GM19438 (cell line): ENCODE results near the gene SLC8A1.
A peak's percentile ranks its signal among the peaks of the same experiment; 100 is the strongest.

Source experiments
- ATAC-seq: cut with Tn5 transposase; IDR thresholded peaks from one replicate; pipeline ENCODE4 v1.9.1; 2021; ENCODE audit warnings: low read depth; ENCODE audit not compliant: unreplicated experiment

The SLC8A1 gene

DNA sequence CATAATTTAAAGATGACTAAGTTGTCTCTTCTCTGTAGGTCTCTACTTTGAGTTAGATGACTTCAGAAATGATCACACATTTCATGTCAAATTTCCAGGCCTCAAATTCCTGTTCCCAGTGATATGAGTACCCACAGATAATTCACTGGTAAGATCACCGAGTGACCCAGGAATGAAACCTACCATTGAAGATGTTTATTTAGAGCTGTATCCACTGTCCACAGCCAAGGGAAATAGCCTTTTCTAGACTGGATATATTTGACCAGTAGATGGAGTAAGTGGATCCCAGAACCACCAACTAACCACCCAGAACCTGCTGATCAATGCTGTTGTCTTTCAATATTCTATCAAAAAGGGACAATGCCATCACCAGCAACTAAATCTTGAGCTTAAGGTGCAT lies 238.8 kb downstream of the SLC8A1 start:
- no peak for ATAC-seq

DNA sequence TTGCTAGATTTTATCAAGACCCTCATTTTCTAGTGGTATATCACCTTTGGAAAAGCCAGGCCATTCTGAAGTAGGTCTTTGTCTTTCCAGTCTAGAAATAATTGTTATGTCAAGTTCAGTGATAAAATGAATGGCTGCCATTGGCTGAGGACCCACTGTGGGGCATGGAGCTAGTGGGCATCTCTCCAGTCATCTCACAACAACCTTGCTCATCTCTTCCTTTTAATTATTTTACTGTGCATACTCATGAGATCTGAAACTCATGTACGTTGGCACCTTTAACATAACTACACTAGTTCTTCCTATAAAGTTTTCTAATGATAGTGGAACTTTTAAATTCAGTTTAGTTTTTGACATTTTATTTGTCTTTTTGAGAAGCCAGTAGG lies 240.9 kb downstream of the SLC8A1 start:
- ATAC-seq: no peak

DNA sequence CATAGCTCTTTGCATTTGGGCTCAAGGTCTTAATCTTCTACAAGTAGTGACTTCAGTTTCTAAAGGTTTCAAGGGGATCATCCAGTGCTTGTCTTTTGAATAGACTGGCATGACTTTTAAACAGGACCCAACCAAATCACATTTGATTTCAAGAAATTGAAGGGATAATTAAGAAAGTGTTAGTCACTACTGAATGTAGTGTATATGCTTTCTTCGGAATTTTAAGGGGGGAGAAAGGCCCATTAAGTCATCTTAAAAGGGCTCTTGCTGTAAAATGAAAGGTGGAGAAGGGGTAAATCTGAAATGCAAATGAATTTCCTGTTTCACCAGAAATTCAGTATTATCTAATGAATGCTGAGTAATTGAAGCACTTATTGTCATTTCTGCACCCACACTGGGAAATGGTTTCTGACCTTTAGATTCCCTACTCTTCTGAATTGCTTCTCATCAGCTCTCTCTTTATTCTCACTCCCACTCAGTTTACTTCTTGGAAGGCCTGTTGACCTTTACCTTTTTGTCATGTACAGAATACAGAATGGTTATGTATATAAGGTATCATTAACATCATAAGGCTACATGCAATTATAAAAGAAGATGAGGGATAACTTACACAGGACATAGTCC lies 241.4 kb downstream of the SLC8A1 start:
- no peak for ATAC-seq

DNA sequence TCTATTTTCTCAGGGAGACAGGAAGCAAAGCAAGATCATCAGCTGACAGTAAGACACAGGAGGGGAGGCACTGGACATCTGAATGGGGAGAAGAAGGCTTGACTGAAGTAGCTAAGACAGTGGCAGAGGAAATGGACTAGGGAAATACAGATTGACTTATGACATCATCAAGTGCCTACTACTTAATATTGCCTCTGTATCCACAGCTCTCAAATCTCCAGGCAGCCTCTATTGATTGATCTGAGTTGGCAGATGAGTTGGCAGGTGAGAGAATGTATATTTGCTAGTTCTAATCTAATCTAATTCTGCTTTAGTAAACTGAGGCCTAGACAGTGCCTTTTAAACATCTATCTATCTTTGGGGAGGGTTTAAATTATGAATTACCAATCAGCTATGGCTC lies 242.1 kb downstream of the SLC8A1 start:
- ATAC-seq: no peak

DNA sequence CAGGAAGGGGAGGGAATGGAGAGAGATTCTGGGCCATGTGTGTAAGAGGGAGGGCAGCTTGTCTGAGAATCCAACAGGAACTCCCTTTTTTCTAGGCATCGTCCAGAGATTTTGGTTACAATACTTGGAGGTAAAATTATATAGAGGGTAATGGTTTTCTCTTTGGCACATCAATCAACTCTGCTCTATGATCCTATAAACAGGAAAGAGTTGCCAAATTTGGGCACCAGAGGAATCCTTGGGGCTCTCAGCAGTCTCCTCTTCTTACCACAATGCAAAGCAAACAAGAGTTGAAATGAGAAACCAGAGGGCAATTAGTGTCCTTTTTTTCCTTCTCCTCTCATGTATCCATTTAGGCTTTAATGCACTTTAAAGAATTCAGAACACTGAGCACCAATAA lies 243.4 kb downstream of the SLC8A1 start:
- ATAC-seq: no peak

DNA sequence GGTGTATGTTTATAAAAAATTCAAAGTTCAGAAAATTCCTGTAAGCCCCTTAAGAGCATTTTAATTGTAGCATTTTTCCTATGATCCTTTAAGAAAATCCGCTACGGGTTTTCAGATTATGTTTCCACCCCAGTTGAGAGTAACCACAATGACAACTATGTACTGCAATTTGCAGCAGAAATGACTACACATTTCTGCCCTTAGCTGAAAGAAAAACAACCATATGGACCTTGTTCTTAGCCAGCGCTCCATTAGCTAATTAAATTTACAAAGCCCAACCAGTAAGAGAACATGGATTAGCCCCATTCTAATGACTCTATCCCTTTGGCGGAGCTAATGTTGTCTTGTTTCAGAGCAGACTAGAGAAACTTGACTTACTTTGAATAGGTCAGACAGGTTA lies 247.6 kb downstream of the SLC8A1 start:
- no peak for ATAC-seq

DNA sequence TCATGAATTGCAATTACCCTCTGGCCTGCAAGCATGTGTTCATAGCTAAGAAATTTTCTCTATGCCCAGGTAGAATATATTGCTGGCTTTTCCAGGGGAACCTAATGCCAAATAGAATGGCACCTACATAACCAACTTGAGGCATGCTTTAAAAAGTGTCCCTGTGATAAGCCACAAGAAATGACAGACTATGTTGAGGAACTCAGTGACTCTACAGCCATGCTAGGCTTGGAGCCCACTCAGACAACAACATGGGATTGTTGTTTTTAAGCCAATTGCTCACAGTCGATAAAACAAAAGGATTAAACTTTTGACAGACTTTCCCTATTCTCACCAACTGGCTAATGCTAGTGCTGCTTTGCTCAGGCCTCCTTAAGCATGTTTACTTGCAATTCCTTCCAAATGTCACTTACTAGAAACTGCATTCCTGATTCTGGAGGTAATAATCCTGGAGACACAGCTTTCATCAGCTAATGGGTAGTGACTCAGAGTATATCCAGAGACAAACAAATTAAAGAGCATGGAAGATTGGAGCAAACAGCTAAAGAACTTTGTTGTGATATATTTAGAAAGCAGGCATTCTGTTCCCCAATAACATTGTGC lies 249.0 kb downstream of the SLC8A1 start:
- ATAC-seq: no peak

DNA sequence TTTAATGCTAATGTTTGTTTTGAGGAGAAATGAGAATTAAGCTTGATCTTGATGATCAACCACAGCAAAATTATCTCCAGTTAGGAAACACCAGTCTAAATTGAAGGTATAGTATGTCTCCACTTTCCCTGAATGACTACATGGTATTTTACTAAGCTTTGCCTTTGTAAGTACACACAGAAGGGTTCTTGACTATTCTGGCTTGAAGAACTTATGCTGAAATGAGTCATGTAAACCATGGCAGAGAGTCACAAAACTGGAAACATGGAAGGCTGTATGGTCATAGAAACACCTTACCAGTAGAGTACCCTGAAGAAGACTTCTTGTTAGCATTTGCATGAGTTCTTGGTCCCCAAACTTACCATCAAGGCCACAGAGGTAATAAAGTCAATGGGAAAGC lies 250.5 kb downstream of the SLC8A1 start:
- no peak for ATAC-seq

DNA sequence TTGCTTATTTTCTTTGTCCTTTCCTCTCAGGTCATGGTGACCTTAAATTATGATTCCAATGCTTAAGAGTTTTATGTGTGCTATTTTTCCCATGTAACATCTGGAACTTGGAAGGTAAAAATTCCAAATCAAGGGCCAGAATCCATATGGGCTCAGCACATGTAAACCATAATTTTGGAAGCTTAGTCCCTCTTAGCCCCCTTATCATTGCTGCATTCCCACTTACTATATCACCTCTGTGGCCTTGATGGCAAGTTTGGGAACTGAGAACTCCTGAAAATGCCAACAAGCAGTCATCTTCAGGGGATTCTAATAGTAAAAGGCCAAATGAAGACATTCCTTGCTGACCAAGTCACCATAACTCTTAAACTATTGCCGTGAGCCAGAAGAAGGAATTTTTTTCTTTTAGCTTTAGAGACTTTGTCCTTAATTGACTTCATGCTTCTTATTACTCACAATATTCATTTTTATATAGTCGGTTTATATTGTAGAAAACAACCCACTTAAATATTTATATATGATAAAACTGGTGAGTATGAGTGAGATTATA lies 251.4 kb downstream of the SLC8A1 start:
- ATAC-seq: no peak

DNA sequence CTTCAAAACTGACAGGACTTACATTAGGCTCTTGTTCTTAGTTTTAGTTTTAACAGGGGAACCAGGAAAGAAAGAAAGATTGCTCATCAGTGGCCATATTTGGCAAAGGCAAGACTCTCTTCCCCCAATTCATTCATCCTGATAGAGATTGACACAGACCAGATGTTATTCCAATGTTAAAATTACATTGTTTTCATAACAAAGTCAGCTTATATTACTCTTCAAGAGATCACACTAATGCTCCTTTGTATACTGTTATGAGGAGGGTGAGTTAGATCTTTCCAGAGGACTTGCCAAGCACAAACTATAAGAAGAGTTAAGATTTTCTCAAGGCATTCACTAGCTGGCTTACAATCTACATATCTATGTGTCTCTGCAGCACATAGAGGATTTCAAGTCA lies 252.1 kb downstream of the SLC8A1 start:
- no peak for ATAC-seq

DNA sequence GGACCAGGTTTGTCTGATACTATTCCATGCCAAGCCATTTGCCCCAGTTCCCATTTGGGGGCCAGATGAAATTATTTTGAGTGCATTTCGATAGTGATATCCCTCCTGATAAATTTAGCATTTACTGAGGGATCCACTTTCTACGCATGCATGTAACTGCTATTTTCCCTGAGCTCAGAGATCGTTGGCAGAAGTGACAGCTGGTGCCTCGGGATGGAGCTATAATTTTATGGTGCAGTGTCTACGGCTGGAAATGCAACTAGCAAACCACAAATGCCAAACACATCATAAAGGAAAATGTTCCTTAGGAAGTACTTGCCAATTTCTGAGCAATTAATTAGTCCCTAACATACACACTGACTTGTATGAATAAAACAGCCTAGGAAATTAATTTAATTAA lies 254.8 kb downstream of the SLC8A1 start:
- ATAC-seq: no peak

DNA sequence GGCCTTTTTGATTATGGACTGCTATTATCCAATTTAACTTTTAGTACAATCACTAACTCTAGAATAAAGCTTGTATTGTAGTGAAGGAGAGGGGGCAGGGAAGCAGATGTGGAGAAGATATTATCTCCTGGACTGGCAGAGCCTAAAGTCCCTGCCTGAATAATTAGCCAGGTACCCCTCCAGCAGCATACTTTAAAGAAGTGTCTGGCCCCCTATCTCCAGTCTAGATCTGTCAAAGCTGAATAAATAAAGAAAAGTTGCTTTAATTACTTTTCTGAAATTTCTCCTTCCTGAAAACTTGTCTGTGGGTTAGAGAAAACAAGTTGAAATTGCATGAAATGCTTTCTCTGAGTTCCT lies 258.2 kb downstream of the SLC8A1 start:
- no peak for ATAC-seq

DNA sequence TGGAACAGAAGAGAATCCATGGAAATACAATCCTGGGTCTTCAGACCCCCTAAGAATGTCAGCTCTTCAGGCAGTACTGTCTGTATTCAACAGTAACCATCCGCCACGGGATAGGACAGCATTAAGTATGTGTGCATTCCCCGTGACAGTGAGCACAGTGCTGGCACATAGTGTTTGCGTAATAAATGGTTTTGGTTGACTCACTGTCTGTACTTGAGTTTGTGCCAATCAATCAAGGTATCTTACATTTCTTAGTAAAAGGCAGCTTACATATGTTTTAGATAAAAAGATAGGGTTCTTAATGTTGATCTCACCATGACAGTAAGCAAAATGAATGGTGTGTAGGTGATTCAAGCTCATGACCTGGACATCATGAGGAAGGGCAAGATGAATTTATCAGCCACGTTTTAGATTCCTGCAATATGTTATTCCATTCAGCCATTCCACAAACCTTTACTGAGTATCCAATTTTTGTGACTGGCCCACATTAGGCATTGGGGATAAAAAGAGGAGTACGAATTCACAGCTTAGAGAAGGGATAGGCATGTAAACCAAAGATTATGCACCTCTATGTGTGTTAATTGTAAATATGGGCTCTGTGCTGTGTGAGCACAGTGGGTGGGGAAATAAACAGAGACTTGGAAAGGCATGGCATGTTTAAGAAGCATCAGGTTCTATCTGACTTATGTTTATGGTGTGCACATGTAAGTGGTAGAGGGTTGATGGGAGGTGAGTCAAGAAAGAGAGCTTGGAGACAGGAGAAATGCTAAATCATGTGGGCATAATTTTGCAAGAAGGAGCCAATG lies 258.8 kb downstream of the SLC8A1 start:
- no peak for ATAC-seq

DNA sequence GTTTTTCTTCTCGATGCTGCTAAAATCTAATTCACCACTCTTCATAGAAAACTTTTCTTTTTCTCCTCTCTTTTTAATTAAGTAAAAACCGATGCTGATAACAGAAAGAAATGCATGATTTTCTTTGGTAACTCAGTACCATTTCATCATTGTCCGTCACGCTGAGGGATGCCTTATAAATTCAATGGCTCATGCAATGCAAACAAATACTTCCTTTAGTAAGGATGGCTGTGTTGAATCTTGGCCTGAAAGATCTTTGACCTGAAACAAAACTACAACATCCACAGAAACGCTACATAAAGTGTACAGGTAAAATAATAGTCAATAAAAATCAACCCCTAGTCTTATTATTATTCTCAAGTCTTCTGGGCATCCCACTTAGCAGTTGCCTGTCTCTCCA lies 261.4 kb downstream of the SLC8A1 start:
- no peak for ATAC-seq

DNA sequence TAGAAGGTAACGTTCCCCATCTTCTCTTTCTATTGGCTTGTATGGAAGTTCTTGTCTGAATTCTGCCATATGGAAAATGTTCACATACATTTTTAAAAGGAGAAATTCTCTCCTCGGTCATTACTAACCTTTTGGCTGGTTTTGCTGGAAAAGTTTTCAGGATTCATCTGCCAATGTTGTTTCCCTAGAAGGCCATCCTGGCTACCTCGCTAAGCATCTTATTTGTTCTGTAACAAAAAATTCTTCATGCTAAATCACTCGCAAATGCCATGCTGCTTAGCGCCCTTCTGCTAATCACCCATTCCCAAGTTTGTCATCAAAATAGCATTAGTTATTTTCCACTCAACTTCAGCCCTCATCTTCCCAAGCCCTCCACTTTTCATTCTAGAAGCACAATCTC lies 262.0 kb downstream of the SLC8A1 start:
- ATAC-seq: no peak

DNA sequence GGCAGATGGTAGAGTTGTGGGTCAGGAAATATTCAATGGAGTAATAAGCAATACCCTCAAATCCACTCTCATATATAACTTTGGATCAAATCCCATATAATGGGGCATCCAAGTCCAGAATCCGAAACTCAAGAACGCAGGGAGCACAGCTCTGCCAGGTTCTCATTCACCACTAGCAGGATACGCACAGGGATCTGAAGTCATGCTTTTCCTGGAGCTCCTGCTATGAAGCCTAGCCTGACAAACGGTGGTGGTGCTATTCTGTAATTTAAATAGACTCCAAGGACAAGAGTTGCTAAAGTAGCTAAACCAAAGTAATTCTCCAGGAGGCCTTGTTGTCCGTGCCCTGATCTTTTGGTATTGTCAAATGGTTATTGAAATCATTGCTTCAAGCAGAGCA lies 264.8 kb downstream of the SLC8A1 start:
- no peak for ATAC-seq

DNA sequence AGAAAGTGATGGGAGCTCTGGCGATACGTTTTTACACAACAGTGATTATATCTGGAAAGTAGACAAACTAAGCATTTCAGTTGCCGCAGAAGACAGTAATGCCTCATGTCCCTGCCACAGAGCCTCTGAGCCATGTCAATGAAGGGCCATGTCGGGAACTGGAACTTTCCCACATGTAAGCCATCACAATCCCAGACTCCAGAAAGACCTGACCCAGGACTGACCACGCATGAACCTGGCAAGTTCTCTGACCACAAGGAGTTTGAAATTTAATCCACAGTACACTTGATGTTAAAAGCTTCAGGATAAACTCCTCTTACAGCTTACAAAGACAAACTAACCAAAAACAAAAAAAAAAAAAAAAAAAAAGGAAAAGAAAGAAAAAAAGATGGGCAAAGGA lies 267.3 kb downstream of the SLC8A1 start:
- no peak for ATAC-seq

DNA sequence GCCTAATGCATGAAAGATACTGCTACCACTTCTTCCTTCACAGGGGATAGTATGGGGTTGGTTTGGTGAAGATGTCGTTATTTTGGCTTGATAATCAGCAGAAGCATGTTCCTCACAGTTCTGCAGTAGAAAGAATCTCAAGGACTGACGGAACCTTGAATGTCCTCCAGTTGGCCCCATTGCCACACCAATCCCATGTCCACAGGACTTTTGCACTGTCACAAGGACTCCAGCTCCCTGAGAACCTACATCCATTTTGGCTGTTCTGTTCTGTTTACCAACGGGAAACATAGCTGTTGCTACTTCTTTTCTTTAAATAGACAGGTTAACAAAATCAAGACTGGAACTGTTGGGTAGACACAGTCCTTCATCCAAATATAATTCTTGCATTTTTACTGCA lies 270.0 kb downstream of the SLC8A1 start:
- no peak for ATAC-seq

DNA sequence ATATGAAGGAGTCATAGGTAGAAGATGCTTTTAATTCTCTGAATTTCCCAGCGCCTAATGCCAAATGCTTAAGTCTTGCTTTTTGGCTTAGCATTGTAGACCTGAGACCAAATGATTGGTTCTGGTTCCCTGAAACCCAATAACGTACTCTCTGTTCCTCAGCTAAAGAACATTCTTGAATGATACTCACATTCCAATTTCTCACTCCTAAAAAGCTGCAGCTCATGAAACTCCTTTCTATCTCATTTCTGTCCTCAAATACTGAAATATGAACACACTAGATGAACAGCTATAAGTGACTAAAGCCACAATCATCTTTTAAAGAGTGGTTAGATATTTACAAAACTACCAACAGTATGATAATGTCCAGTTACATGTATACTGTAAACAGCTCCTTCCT lies 272.1 kb downstream of the SLC8A1 start:
- ATAC-seq: no peak

DNA sequence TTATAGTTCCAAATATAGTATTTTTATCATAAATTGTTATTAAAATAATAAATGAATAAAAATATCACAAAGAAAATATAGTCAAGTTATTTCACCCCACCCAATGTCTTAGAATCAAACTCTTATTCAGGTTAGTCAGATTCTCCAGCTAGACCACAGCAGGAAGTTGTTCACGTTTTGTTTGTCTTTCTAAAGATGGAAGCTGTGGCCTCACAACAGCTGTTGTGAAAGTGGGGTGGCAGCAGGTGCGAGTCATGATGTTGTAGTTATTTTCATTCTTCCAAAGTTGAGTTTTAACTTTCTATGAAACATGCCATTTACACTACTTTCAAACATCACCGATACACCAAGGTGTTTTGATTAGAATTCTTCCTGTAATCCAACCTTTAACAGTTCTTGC lies 272.9 kb downstream of the SLC8A1 start:
- ATAC-seq: peak; percentile 86

DNA sequence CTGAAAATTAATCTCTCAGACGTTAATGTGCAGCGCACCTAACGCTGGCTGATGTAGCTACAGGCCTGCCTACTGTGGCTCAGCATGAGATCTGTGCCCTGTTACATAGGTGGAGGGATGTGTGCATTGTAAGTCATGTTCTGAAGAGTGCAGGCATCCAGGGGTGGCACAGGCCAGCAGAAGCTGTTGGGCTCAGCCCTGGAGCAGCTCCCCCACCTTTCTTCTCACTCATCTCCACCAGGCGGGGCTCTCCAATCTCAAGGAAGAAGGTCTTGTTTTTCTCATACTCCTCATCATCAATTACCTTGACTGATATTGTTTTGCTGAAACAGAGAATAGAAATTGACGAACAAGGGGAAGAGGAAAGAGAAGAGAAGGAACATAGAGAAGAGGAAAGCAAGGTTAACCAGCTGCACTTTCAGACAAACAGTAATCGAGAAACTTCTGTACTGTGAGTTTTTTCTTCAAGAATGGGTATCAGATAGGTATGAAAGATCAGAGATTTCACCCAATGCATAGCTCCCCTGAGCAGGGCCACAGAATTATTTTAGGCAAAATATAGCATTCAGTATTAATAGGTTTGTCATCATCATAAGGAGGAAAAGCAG lies 273.6 kb downstream of the SLC8A1 start:
- peak; percentile 52 for ATAC-seq
